HG03460 (cell line): ENCODE data around the gene POM121C.
"Not testable (repeated sequence)": the region's sequence is repeated elsewhere in the genome, so short reads cannot be mapped to it uniquely, and the experiment has no call there.

Source experiments
- ATAC-seq: cut with Tn5 transposase; IDR thresholded peaks from one replicate; pipeline ENCODE4 v1.9.1; 2021; ENCODE audit not compliant: unreplicated experiment

POM121C gene

GRCh38 chr7:75485979-75486643 lies at the start of gene POM121C:
TSS of gene POM121C (minus strand) at chr7:75486299. CDS start at chr7:75441496, 44,803 bp downstream.
- peak; percentile 98 for ATAC-seq

- no peak for ATAC-seq
Measured at GRCh38 chr7:75534727-75535307, 48.7 kb upstream of the POM121C start.

- no peak for ATAC-seq
Measured at GRCh38 chr7:75533926-75534325, 47.8 kb upstream of the POM121C start.

- ATAC-seq, result no peak
Measured at GRCh38 chr7:75532639-75533038, 46.5 kb upstream of the POM121C start.

- no peak for ATAC-seq
Measured at GRCh38 chr7:75531359-75531821, 45.3 kb upstream of the POM121C start.

- ATAC-seq, result not testable (repeated sequence)
Measured at GRCh38 chr7:75527224-75527722, 41.2 kb upstream of the POM121C start.

- not testable (repeated sequence) for ATAC-seq
Measured at GRCh38 chr7:75521727-75522126, 35.6 kb upstream of the POM121C start.

- ATAC-seq, result not testable (repeated sequence)
Measured at GRCh38 chr7:75518842-75519241, 32.7 kb upstream of the POM121C start.

GRCh38 chr7:75509033-75509432 lies 22.9 kb upstream of the POM121C start:
- not testable (repeated sequence) for ATAC-seq

GRCh38 chr7:75492020-75492419 lies 5.9 kb upstream of the POM121C start, which contains the start of gene SPDYE5:
TSS of gene SPDYE5 (plus strand) at chr7:75492320. CDS start at chr7:75494048, 1,728 bp downstream.
- not testable (repeated sequence) for ATAC-seq

- ATAC-seq, result peak; percentile 21
Measured at GRCh38 chr7:75485355-75485978, 632 bp downstream of the POM121C start.

- not testable (repeated sequence) for ATAC-seq
Measured at GRCh38 chr7:75480313-75480712, 5.8 kb downstream of the POM121C start.

- ATAC-seq, result not testable (repeated sequence)
Measured at GRCh38 chr7:75477457-75477856, 8.6 kb downstream of the POM121C start.

- ATAC-seq, result not testable (repeated sequence)
Measured at GRCh38 chr7:75470166-75470565, 15.9 kb downstream of the POM121C start.

GRCh38 chr7:75460541-75460940 lies 25.6 kb downstream of the POM121C start:
- ATAC-seq, result not testable (repeated sequence)

GRCh38 chr7:75458034-75458433 lies 28.1 kb downstream of the POM121C start:
- not testable (repeated sequence) for ATAC-seq

GRCh38 chr7:75456403-75456802 lies 29.7 kb downstream of the POM121C start:
- not testable (repeated sequence) for ATAC-seq

- ATAC-seq, result peak; percentile 70
Measured at GRCh38 chr7:75452494-75452955, 33.6 kb downstream of the POM121C start.

- ATAC-seq, result not testable (repeated sequence)
Measured at GRCh38 chr7:75449946-75450345, 36.2 kb downstream of the POM121C start.

GRCh38 chr7:75442465-75443111 lies 43.5 kb downstream of the POM121C start:
- ATAC-seq, result peak; percentile 85

GRCh38 chr7:75442101-75442464 lies 44.0 kb downstream of the POM121C start:
- ATAC-seq, result peak; percentile 51
